GM18511 (cell line): Measurements from ENCODE around the gene SLC8A3.
"Not testable (repeated sequence)": the region's sequence is repeated elsewhere in the genome, so short reads cannot be mapped to it uniquely, and the experiment has no call there.

Experiments used
- ATAC-seq: cut with Tn5 transposase; IDR thresholded peaks from one replicate; pipeline ENCODE4 v1.9.1; 2021; ENCODE audit warnings: mild to moderate bottlenecking, moderate library complexity; ENCODE audit not compliant: unreplicated experiment

The SLC8A3 gene, protein sequence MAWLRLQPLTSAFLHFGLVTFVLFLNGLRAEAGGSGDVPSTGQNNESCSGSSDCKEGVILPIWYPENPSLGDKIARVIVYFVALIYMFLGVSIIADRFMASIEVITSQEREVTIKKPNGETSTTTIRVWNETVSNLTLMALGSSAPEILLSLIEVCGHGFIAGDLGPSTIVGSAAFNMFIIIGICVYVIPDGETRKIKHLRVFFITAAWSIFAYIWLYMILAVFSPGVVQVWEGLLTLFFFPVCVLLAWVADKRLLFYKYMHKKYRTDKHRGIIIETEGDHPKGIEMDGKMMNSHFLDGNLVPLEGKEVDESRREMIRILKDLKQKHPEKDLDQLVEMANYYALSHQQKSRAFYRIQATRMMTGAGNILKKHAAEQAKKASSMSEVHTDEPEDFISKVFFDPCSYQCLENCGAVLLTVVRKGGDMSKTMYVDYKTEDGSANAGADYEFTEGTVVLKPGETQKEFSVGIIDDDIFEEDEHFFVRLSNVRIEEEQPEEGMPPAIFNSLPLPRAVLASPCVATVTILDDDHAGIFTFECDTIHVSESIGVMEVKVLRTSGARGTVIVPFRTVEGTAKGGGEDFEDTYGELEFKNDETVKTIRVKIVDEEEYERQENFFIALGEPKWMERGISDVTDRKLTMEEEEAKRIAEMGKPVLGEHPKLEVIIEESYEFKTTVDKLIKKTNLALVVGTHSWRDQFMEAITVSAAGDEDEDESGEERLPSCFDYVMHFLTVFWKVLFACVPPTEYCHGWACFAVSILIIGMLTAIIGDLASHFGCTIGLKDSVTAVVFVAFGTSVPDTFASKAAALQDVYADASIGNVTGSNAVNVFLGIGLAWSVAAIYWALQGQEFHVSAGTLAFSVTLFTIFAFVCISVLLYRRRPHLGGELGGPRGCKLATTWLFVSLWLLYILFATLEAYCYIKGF

DNA sequence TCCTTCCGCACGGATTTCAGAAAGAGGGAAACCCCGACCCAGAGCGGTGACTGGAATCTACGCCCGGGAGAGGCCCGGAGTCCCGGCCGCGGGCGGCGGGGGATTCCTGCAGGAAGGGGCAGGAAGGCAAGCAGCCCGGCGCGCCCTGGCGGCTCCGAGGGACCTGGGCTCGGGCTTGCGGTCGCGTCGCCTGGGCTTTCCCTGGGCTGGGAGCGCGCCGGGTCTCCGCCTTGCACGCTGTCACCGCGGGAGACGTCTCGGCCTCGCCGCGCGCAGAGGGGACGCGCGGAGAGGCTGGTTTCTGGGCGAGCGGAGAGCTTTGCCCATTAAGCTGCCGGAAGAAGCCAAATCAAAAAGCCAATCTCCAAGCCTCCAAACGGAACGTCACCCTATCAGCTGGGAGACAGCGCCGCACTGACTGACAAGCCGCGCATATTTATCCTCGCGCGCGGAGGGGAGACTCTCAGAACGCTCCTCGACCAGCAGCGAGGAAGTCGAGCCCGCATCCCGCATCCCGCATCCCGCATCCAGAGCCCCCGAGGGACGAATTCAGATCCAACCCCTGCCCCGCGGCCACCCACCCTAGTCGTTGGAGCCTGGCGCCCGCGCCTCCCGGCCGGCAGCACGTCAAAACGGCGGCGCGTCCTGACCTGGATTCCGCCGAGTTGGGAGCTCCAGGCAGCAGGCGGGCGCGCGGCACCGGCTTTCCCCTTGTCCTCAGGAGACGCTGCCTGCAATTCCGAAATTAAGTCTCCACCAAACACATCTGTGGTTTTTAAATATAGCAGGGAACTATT is at the start of gene SLC8A3:
Gene SLC8A3 (minus strand): TSS at position 293 of the 797 bp plus-strand sequence. CDS start 20,529 bp downstream, outside the sequence.
- ATAC-seq = peak; percentile 48

DNA sequence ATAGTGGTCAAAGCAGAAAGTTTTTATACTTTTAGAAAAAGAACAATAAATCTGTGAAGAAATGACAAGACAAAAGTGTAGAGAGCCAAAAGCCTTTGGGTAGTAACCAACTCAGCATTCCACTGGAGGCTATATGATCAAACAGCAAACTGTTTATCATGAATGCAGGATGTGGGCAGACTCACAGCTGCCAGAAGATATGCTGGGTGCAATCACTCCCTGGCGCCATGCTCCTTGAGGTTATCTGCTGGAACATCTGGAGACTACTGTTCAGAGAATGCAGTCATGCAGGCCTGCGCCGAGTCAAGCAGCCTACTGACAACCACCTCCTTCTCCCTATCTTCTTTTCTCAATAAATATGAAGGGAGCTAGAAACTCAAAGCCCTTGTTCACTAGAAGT is 49.0 kb upstream of the SLC8A3 start:
- ATAC-seq = no peak

DNA sequence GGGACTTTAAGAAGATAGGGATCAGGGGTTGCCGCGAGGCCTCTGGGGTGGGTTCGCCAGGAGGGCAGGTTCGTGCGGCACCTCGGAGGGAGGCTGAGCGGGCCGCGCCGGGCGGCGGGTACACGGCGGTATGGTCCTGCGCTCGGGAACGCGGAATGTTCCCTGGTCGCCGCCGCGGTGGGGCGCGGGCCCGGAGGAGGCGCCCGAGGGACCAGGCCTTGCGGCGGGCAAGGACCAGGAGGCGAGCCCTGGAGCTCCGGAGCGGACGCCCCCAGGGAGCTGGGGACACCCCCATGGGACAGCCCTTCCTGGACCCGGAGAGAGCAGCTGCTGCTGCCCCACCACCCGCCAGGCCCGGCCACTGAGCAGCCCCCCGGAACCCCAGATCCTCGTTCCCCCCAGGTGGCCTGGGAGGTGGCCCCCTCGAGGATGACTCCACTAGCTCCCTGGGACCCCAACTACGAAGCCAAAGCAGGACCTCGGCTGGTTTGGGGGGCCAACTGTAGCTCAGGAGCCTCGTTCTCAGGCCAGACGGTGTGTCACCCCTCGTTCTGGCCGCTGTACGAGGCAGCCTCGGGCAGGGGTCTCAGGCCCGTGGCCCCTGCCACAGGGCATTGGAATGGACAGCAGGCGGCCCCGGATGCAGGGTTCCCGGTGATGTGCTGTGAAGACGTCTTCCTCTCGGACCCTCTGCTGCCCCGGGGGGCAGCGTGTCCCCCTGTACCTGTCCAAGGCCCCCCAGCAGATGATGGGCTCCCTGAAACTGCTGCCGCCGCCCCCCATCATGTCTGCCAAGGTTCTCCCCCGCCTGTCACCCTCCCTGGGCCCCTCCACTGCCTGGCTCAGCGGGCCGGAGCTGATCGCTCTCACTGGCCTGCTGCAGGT is 45.6 kb upstream of the SLC8A3 start:
- no peak for ATAC-seq

DNA sequence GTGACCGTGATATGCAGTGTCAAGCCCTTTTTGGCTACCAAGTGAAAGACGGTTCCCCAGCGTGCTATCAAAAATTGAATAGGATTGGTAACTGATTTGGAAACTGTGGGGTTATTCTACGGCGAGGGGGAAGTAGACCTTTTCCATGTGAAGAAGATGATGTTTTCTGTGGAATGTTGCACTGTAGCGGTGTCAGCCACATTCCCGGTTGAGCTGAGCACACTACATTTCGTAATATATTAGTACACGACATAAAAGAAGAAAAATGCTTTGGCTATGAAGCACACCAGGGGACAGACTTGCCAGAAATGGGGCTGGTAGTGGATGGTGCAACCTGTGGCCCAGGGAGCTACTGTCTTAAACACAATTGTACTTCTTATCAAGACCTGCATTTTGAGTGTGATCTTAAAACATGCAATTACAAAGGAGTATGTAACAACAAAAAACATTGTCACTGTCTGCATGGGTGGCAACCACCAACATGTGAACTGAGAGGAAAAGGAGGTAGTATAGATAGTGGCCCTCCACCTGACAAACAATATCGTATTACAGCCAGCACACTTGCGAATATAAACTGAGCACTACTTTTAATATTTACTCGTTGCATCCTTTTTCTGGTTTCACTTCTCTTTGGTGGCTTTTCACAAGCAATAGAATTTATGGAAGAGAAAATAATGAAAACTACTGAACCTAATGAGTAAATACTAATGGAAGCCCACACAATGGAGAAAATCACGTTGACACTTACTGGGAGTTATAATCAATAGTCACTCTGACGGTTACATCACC is 43.2 kb upstream of the SLC8A3 start:
- ATAC-seq = peak; percentile 77

DNA sequence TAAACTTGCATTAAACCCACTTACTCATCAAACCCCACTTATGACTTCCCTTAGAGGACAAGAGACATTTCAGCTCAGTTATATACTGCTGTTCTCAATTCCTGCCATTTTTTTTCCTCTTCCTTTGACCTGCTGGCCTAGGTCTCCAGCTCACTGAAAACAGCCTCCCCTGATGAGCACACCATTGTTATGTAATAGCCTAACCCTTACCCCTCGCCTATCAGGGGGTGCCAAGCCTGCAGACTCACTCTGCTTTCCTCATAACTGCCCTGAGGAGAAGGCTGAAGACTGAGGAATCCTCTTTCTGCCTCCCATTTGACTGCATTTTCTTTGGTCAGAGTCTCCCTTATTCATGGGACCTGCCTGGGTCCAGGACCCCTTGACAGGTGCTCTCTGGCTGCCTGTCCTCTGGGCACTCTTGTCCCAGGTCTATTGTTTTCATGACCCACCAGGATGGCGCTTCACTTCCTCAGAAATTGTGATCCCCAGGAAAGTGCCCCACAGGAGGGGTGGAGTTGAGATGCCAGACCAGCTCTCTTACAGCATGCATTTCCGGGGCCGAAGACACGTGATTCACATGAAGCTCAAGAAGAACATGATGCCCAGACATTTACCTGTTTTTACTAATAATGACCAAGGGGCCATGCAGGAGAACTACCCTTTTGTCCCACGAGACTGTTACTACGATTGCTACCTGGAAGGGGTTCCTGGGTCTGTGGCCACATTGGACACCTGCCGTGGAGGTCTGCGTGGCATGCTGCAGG is 41.3 kb upstream of the SLC8A3 start:
- ATAC-seq = not testable (repeated sequence)

DNA sequence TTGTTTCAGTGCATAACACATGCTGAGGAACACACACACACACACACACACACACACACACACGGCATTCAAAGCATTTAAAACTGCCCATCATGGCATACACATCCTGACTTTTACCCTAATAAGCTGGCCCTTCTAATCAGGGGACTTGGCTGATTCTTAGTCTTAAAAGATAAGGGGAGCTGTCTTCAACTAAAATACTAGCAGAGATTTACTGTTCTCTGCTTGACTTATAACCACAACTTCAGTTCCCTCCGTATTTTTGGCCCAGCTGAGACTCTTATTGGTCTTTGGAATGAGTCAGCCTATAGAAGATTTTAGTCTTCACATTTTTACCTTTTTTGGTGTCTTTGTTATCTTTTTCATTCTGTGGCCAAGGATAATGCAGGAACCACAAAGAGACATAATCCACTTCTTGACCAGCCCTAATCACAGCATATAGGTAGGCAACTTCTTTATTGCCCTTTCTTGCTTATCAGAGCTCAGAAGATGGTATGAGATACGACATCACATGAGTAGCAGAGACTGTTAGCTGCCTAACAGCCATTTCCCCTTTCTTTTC is 25.1 kb upstream of the SLC8A3 start:
- no peak for ATAC-seq

DNA sequence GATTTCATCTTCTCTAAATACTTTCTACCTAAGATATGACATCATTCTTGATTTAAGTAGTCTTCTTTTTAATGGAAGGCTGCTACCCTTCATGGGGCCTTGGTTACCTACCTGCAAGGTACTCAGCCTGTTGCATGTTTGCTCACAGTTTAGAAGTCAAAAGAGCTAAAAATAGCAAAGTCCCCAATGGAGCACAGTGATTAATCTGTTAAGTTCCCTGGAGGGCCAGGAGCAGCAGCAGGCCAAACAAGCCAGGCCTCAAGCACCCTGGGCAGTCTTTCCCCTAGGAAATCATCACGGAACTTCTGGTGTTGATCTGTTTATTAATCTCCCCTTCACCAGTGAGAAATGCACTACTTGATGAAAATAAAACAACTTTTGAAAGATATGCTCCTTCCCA is 24.0 kb upstream of the SLC8A3 start:
- ATAC-seq = no peak

DNA sequence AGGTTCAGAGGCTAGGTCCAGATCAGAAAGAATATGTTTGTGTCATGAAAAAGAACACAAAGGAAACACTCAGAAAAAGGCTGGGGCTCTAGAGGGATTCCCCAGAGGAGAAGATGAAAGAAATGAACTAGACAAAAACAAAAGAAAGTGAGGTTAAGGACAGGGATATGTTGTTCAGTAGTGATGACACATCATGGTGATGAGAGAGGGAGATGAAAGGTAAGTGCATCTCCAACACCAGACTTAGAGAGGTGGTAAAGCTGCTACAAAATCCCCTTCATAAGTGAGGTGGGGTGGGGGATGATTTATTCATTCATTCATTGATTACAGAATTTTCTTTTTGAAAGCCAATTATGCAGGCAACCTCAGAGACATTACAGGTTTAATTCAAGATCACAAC is 19.6 kb upstream of the SLC8A3 start:
- ATAC-seq = no peak

DNA sequence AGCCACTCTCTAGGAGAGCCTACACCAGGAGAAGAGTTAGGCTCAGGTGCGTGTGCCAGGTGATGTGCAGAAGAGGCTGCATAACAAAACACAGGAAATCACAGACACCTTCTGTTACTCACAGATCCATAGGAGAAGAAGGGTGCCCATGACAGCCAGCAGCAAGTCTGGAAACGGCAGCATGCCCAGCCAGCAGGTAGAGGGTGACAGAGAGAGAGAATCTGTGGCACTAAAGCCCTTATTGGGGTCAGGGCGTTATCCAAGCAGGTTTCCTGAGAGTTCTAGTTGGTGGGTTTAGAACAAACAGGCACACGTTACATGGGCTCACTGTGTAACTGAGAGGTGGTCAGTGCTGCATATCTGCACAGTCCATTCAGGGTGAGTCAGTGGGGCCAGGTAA is 14.9 kb upstream of the SLC8A3 start:
- no peak for ATAC-seq

DNA sequence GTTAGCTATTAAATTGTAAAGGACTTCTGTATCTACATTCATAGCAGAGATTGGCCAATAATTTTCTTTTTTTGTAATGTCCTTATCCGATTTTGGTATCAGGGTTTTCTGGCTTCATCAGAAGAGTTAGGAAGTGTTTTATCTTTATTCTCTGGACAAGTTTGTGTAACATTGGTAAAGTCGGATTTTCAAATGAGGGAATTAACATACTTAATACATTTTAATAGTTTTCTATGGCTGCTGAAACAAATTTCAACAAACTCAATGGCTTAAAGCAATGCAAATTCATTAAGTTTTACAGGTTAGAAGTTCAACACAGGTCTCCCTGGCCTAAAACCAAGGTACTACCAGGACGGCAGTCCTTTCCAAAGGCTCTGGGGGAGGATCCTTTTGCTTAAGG is 13.2 kb upstream of the SLC8A3 start:
- ATAC-seq = no peak

DNA sequence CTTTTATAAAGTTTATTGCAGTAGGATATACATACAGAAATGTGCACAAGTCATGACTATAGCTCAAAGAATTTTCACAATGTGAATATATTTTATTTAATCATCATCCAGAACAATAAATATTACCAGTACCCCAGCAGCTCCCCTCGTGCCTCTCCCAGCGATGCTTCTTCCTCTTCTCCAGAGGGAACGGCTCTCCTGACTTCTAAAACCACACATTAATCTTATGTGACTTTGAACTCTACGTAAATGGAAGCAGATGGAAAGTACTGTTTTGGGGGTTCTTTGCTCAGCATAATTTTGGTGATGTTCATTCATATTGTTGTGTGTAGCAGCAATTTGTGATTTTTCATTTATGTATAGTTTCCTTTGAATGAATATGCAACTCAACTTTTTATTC is 4.6 kb upstream of the SLC8A3 start:
- no peak for ATAC-seq

DNA sequence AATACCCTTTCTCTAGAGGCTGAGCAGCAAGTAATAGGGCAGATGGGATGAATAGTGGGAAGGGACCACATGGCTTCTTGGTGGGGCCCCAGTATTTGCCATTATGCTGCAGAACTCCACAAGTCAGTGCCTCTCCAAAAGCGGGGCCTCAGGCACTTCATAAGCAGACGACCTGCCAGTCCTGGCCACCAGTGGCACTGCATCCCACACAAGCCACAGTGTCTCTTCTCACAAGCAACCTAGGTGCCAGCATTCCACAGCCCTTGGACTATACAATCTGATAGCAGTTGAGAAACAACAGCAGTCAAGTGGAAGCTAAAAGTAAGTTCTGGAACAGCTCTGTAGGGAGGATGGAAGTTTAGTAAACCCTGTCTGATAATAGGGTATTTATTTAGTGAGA is 4.2 kb upstream of the SLC8A3 start:
- ATAC-seq = no peak

DNA sequence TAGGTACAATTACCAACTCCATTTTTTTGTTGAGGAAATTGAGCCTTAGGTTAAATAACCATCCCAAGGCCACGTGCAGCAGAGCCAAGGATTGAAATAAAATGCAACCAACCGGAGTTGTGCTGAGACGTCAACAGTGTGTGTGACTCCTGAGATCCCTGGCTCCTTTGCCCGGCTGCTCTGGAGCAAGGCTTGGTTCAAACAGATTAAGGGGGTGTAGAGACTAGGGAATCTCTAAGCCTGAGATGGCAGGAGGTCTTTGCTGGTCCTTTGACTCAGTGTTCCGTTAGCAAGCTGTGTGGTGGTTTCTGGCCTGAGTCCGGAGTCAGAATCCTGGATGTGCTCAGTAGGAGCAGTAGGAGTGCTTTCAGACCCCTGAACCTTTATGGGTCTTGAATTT is 1.4 kb upstream of the SLC8A3 start:
- no peak for ATAC-seq

DNA sequence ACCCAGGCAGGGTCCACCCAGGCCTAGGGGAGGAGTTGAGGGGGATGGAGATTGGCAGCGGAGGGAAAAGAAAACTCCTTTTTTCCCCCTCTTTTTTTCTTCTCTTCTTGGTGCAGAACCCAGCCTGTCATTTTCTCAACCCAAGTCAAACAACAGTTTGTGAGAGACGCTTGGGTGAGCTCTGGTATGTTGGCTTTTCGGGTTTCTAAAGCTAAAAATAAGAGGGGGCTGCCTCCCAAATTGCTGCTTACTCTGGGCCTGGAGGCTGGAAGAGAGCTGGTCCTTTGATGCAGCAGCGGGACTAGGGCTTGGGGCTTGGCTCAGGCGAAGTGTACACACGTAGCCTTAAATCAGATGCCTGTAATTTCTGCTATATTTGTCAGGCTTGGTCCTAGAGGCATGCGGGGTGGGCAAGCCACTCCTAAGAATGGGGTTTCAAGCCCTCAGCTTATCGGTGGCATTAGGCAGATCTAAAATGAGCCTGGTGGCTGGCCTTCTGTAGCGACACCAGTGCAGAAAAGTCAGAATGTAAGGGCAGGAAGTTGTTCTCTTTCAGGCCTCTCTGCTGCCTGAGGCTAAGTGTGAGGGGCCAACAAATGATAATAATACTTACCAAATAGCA is 816 bp upstream of the SLC8A3 start:
- no peak for ATAC-seq

DNA sequence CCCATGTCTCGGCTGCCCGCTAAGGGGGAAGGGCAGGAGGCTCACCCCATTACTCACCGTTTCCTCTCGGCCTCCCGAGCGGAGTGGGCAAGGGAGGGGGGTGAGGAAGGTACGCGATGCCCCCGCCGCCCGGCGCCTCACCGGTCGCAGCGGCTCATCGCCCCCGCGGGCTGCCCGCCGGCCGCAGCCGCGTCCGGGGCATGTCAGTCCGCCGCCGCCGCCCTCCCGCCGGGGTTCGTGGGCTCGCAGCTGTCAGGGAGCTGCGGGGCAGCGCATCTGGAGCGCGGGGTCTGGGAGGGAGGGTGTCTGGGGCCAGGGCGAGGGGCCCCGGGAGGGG is 461 bp downstream of the SLC8A3 start:
- ATAC-seq = peak; percentile 24

DNA sequence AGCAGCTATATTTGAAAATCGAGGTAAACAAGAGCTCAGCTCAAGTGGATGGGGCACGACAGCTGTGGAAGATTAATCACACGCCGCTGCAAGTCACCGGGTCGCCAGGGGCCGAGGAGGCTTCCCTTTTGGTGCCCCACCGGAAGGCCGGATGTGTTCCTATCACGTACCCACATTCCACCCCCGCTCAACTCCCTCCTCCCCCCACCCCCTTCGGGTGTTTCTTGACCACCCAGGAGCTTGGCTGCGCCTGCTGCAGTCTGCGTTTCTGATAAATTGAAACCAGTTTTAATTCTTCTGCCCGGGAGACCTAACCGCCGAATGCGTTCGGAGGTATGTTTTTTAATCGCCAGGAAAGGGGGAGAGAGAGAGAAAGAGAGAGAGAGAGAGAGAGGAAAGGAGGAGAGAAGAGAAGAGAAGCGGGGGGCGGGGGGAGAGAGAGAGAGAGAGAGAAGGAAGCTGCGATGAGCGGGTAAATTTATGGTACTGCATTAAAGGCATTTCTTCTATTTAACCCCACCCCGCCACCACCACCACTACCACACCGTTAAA is 1.8 kb downstream of the SLC8A3 start:
- no peak for ATAC-seq

DNA sequence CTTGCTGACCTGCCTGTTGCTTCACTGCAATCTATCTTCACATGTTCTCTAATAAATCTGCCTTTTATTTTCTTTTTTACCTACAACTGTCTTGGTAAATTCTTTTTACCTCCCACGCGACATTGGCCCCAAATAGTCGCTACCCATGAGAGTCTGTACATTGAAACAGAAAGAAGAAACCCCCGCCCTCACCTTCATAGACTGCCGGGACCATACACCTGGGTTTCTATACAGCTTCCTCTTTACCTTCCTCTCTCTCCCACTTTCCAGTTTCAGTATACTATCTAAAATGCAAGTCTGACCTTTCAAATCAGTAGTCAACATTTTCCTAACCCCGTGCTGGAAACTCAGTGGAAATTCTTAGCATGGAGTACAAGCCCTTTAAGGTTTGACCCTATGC is 4.8 kb downstream of the SLC8A3 start:
- ATAC-seq = peak; percentile 46

DNA sequence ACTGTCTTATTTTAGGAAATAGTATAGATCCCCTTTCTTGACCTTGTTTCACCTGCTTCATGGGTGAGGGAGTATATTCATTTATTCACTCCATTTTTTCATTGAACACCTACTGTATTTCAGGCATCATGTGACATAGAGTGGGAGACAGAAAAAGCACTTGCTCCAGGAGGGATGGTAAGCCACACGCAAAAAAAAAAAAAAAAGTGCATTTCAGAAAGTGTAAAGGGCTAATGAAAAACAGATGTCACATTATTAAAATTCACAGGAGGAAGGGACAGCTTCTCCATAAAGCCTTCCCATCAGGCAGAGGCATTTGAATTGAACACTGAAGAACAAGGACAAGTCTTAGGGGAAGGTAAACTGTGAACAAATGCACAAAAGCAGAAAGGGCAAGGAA is 7.5 kb downstream of the SLC8A3 start:
- no peak for ATAC-seq
